Left ventricle myocardium inferior (tissue), 1 donor: ENCODE data around the gene LRRN2. TPM values are rescaled to one million over a fixed set of nuclear protein-coding genes. Genes with fewer than 3 reads are reported as not detected.

ENCODE experiments used
- DNase-seq: peaks from one replicate; pipeline ENCODE4 v3.0.0-alpha.2; 2020
- H3K27ac ChIP-seq: fragments of 200-600 bp; replicated peaks from 2 replicates; pipeline ENCODE4 v1.8.0; 2021
- H3K27me3 ChIP-seq: fragments of 200-600 bp; 2 replicates; pipeline ENCODE4 v1.8.0; 2021; ENCODE audit warnings: low read depth
- H3K36me3 ChIP-seq: fragments of 200-600 bp; 2 replicates; pipeline ENCODE4 v1.8.0; 2021
- H3K4me1 ChIP-seq: fragments of 200-600 bp; 2 replicates; pipeline ENCODE4 v1.8.0; 2021
- H3K4me3 ChIP-seq: fragments of 200-600 bp; 2 replicates; pipeline ENCODE4 v1.8.0; 2021; ENCODE audit warnings: mild to moderate bottlenecking, moderate library complexity
- H3K9me3 ChIP-seq: fragments of 200-600 bp; replicated peaks from 2 replicates; pipeline ENCODE4 v1.8.0; 2021
- CTCF ChIP-seq: fragments of 200-600 bp; IDR thresholded peaks from 2 replicates; pipeline ENCODE4 v1.8.0; 2021; ENCODE audit warnings: antibody characterized with exemption, mild to moderate bottlenecking, borderline replicate concordance
- intact Hi-C: fragments of 100-400 bp; cut with micrococcal nuclease; formaldehyde crosslinking; loops from one replicate; pipeline ENCODE4 v1.11.0; 2022
- total RNA-seq: library from RNA; stranded (reverse); fragmentation: NEBNext Ultra II Directional; extraction: Animal tissue kit (Norgen Biotek cat#: 25700); gene quantifications from one replicate; pipeline ENCODE4 v1.2.1, GENCODE V29; 2021
- donor health status: DM: no; HTN: yes; CAD: no; lungs with severe emphysema.

Gene LRRN2
- total RNA-seq, 1 donor from 2014 or later = 1.4 TPM

DNA sequence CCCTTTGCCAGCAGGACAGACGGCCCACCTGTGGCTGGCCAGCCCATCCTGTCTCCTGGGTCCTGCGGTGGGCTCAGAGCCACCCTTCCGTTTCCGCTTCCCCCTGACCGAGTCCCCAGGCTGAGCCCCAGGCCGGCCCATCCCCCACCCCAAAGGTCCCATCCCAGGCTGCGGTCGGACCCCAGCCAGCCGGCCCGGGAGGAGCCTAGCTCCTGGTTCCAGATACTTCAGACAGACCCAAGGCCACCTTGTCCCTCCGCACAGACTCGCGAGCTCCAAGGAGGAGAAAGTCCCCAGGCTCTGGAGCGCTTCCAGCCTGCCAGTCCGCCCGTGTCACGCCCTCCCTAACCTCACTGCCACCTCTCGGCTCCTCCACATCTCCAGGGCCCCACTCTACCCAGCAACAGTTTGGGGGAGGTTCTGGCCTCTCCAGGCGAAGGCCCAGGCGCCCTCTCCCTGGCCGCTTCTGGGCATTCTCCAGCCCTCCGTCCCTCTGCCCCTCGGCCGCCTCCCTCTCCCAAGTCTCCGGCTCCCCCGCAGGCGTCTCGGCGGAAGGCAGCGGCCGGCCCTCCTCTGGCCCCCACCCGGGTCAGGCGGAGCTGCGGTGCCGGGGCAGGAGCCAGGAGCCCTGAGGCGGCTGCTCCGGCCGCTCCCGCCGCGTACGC, 835 bp downstream of the LRRN2 start:
- intact Hi-C loops = no loop called here
- TF ChIP-seq CTCF = no peak
- Histone ChIP-seq H3K27me3 (peaks cover 70% of the 10 kb centered on the region), H3K4me1 (peaks cover 25% of the 10 kb centered on the region), H3K27ac (peak overlapping the region; percentile 69), H3K4me3 (peak overlapping the region; percentile 70), H3K9me3 (no peaks in the 10 kb centered on the region), H3K36me3 (no peaks in the 10 kb centered on the region)
- peak; percentile 19 for DNase-seq

DNA sequence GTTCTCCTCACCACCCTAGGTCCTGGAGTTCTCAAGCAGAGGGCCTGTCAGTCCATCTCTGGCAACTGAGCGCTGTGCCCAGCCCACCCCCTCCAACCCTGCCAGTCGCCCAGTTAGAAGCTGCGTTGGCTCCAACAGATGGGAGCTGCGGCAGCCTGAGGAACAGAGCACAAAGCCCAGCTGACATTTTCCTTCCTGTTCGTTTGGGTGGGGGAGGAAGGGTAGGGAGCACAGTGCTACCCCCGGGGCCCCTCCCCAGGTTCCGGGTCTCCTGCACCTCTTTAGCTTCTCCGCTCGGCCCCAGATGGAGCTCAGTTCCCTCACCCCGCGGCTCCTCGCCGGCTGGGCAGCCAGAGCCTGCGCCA, 1.4 kb downstream of the LRRN2 start:
- Histone ChIP-seq H3K27ac (peak overlapping the region; percentile 69), H3K27me3 (peaks cover 69% of the 10 kb centered on the region), H3K4me3 (peak overlapping the region; percentile 70), H3K9me3 (no peaks in the 10 kb centered on the region), H3K36me3 (no peaks in the 10 kb centered on the region), H3K4me1 (peaks cover 25% of the 10 kb centered on the region)
- TF ChIP-seq CTCF = no peak
- intact Hi-C loops = no loop called here
- DNase-seq = no peak

GRCh38 chr1:204683284-204684205, 2.0 kb downstream of the LRRN2 start:
- Histone ChIP-seq H3K36me3 (no peaks in the 10 kb centered on the region), H3K27me3 (peaks cover 69% of the 10 kb centered on the region), H3K4me1 (peaks cover 25% of the 10 kb centered on the region), H3K27ac (peak overlapping the region; percentile 69), H3K4me3 (peak overlapping the region; percentile 70), H3K9me3 (no peaks in the 10 kb centered on the region)
- intact Hi-C loops = no loop called here
- DNase-seq = no peak
- TF ChIP-seq CTCF = no peak

GRCh38 chr1:204680461-204680860, 5.1 kb downstream of the LRRN2 start:
- intact Hi-C loops = no loop called here
- Histone ChIP-seq H3K4me1 (peaks cover 19% of the 10 kb centered on the region), H3K4me3 (no peak overlapping the region), H3K36me3 (no peaks in the 10 kb centered on the region), H3K27ac (no peak overlapping the region), H3K27me3 (peaks cover 64% of the 10 kb centered on the region), H3K9me3 (no peaks in the 10 kb centered on the region)
- peak; percentile 34 for DNase-seq
- TF ChIP-seq CTCF = no peak

DNA sequence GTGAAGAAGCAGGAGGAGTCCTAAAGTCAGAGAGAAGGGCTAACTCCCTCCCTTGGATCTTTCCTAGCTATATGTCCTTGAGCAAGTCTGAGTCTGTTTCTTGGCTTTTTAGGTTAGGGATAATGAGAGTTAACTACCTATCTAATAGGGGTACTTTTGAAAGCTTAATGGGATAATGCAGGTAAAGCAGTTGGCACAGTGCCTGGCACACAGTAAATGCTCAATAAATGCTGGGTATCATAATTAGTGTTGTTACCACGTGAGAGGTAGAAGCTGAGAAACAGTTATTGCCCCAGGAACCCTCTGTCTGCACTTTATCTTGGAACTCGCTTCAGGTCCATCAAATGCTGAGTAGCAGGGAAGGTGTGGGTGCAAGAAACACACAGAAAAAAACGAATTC, 5.5 kb downstream of the LRRN2 start:
- H3K27me3 ChIP-seq = peaks cover 60% of the 10 kb centered on the region
- H3K4me3 ChIP-seq = no peak overlapping the region
- no peak for DNase-seq
- H3K9me3 ChIP-seq = no peaks in the 10 kb centered on the region
- H3K36me3 ChIP-seq = no peaks in the 10 kb centered on the region
- intact Hi-C loops = no loop called here
- H3K4me1 ChIP-seq = peaks cover 17% of the 10 kb centered on the region
- H3K27ac ChIP-seq = no peak overlapping the region
- no peak for TF ChIP-seq CTCF
